IgD-negative memory B cell (primary cell): ENCODE results near the gene CDH13. TPM values are rescaled to one million over a fixed set of nuclear protein-coding genes. Genes with fewer than 3 reads are reported as not detected.

Experiments
- H3K27ac Mint-ChIP-seq, 3 donors: one replicate each; pipeline ENCODE4 v1.8.0; 2020 to 2022; ENCODE audit warnings: mild to moderate bottlenecking in 3 of 3, mixed read lengths in 3 of 3, moderate library complexity in 1 of 3
- H3K27me3 Mint-ChIP-seq: one replicate; pipeline ENCODE4 v1.8.0; 2021; ENCODE audit warnings: mixed read lengths
- H3K36me3 Mint-ChIP-seq: one replicate; pipeline ENCODE4 v1.8.0; 2020; ENCODE audit warnings: mild to moderate bottlenecking, mixed read lengths
- H3K4me1 Mint-ChIP-seq, 3 donors: one replicate each; pipeline ENCODE4 v1.8.0; 2020 to 2022; ENCODE audit warnings: mixed read lengths in 3 of 3, mild to moderate bottlenecking in 1 of 3
- H3K4me3 Mint-ChIP-seq, 4 donors: one replicate each; pipeline ENCODE4 v1.8.0; 2020 to 2022; ENCODE audit warnings: mild to moderate bottlenecking in 4 of 4, mixed read lengths in 4 of 4, moderate library complexity in 3 of 4
- H3K9me3 Mint-ChIP-seq, 3 donors: one replicate each; pipeline ENCODE4 v1.8.0; 2020 to 2021; ENCODE audit warnings: mixed read lengths in 3 of 3, mild to moderate bottlenecking in 1 of 3
- polyA plus RNA-seq: library from polyadenylated mRNA; unstranded; fragments of 300-500 nt; fragmentation: Illumina TruSeq; gene quantifications from one replicate; pipeline ENCODE4 v1.2.3, GENCODE V29; 2021

Gene CDH13
- polyA plus RNA-seq, 1 donor from 2014 or later = 0.23 TPM

DNA sequence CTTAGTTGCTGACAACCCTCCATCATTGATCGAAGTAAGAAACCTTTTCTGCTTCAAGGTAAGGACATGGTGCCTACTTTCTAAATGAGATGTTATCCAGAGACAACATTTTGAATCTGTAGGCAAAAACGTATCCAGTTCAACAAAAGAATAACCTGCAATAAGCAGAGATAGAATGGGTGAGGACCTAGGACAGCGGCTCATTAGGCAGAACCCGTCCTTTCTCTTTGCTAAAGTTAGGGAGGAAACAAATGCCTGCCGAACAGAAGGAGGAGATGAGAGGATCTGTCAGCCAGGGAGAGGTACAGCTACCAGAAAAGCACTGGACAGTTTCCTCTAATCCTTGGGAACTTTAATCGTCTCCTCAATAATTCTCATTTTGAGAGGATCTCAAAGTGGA is 183.3 kb downstream of the CDH13 start:
- Mint-ChIP-seq H3K4me3 (no peak overlapping the region), H3K4me1 (no peaks in the 10 kb centered on the region), H3K27ac (no peak overlapping the region), H3K36me3 (no peaks in the 10 kb centered on the region), H3K9me3 (peaks cover 0 to 4% (median 2%) of the 10 kb centered on the region in 3 donors), H3K27me3 (peaks cover 10% of the 10 kb centered on the region)

GRCh38 chr16:82814059-82814458 is 187.3 kb downstream of the CDH13 start:
- Mint-ChIP-seq H3K4me3 (no peak overlapping the region), H3K27ac (no peak overlapping the region), H3K9me3 (peaks cover 0 to 4% (median 2%) of the 10 kb centered on the region in 3 donors), H3K4me1 (no peaks in the 10 kb centered on the region), H3K36me3 (no peaks in the 10 kb centered on the region), H3K27me3 (peaks cover 8% of the 10 kb centered on the region)

DNA sequence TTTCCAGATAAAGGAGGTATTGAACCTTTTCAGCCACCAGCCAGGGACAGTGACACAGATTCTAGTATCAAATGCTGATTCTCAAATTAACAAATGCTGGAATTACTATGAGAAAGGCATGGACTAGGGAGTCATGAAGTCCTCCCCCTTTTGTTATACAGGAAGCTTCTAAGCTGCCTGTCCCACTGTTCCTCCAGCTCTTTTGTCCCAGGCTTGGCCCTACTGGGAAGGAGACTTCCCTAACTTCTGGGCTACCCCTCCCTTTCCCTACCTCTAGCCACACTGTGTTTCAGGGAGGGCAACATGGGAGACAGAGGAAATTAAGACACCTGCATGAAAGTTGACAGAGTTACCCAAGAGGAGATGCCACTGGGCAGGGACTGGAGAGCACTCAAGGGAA is 192.5 kb downstream of the CDH13 start:
- Mint-ChIP-seq H3K4me3 (no peak overlapping the region), H3K9me3 (peaks cover 0 to under 1% (median under 1%) of the 10 kb centered on the region in 3 donors), H3K27ac (no peak overlapping the region), H3K27me3 (peaks cover 2% of the 10 kb centered on the region), H3K36me3 (no peaks in the 10 kb centered on the region), H3K4me1 (no peaks in the 10 kb centered on the region)

DNA sequence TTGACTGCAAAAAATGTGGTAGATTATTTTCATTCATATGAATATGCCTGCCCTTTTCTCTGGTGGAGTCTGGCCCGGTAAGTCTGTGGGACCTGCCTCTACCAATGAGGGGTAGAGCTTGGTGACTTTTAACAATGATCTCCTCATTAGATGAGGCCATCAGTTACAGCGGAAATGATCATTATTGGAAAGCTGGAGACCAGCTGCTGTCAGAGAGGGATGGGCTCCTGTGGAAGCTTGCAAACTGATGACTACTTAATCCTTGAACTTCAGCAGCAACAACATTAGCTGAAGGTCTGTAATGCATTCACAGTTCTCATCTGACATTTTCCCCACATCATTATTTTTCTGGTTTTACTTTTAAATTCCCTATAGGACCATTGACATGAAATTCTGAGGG is 194.1 kb downstream of the CDH13 start:
- H3K9me3 Mint-ChIP-seq = peaks cover 2 to 5% (median 3%) of the 10 kb centered on the region in 3 donors
- peaks cover 2% of the 10 kb centered on the region for H3K27me3 Mint-ChIP-seq
- H3K4me1 Mint-ChIP-seq = no peaks in the 10 kb centered on the region
- no peak overlapping the region for H3K27ac Mint-ChIP-seq
- no peaks in the 10 kb centered on the region for H3K36me3 Mint-ChIP-seq
- no peak overlapping the region for H3K4me3 Mint-ChIP-seq

- Mint-ChIP-seq H3K36me3 (no peaks in the 10 kb centered on the region), H3K9me3 (peaks cover 2 to 5% (median 3%) of the 10 kb centered on the region in 3 donors), H3K4me3 (no peak overlapping the region), H3K27ac (no peak overlapping the region), H3K27me3 (peaks cover 3% of the 10 kb centered on the region), H3K4me1 (no peaks in the 10 kb centered on the region)
Measured at GRCh38 chr16:82824408-82824807, 197.6 kb downstream of the CDH13 start.

DNA sequence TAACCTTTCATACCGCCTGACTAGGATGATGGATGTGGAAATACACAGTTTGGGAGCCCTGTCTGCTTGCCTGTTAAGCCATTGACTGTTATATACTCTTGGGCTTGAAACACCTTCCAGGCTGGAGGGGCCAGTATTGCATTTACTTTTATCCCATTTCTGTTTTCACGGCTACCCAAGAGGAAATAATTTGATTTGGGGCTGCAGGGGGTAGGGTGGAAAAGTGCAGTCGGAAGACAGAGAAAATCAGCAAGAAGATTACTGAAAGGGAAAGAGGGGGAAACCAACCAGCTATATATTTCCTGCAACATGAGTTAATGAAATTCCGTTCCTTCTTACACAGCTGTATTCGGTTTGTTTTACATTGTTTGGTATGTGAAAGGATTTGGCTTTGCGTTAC is 202.5 kb downstream of the CDH13 start:
- Mint-ChIP-seq H3K9me3 (peaks cover 2 to 4% (median 2%) of the 10 kb centered on the region in 3 donors), H3K4me1 (no peaks in the 10 kb centered on the region), H3K27me3 (peaks cover 5% of the 10 kb centered on the region), H3K36me3 (no peaks in the 10 kb centered on the region), H3K4me3 (no peak overlapping the region), H3K27ac (peak overlapping the region in 1 of 3 donors; percentile 21)

- Mint-ChIP-seq H3K4me3 (no peak overlapping the region), H3K4me1 (no peaks in the 10 kb centered on the region)
Measured at GRCh38 chr16:82830944-82831343, 204.2 kb downstream of the CDH13 start.

GRCh38 chr16:82832821-82833220 is 206.1 kb downstream of the CDH13 start:
- H3K9me3 Mint-ChIP-seq = no peaks in the 10 kb centered on the region
- H3K36me3 Mint-ChIP-seq = no peaks in the 10 kb centered on the region
- peaks cover 5% of the 10 kb centered on the region for H3K27me3 Mint-ChIP-seq
- H3K4me3 Mint-ChIP-seq = no peak overlapping the region
- no peaks in the 10 kb centered on the region for H3K4me1 Mint-ChIP-seq
- H3K27ac Mint-ChIP-seq = no peak overlapping the region

More at GRCh38 chr16:82830944-82831343, 204.2 kb downstream of the CDH13 start:
- H3K36me3 Mint-ChIP-seq = no peaks in the 10 kb centered on the region
- H3K27ac Mint-ChIP-seq = no peak overlapping the region
- H3K27me3 Mint-ChIP-seq = peaks cover 3% of the 10 kb centered on the region
- no peaks in the 10 kb centered on the region for H3K9me3 Mint-ChIP-seq

DNA sequence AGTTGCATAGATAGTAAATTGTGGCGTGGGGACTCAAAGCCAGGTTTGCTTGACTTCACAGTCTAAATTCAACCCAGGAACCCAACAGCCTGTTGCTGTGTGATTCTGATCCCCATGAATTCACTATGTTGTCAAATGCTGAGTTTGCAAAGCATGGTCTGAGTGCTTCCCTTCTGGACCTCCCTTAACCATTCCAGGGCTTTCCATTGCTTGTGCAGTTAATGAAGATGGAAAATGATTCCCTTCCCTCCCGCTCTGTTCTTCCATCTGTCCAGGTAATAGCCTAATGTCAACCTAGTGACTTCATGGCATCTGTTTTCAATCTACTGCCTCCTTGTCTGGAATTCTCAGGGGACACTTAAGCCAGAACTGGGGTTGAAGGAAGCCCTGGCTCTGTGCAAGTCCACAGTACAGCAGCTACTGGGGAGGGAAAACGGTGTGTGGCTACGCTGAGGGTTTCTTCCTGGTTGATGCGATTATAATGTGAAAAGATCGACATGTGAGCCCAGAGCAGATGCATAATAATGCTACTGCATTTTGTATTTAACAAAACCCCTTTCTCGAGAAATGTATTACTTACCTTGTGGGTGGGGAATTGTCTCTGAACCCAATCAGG is 206.7 kb downstream of the CDH13 start:
- Mint-ChIP-seq H3K4me1 (no peaks in the 10 kb centered on the region), H3K27me3 (peaks cover 5% of the 10 kb centered on the region), H3K36me3 (no peaks in the 10 kb centered on the region), H3K27ac (no peak overlapping the region), H3K4me3 (no peak overlapping the region), H3K9me3 (no peaks in the 10 kb centered on the region)

DNA sequence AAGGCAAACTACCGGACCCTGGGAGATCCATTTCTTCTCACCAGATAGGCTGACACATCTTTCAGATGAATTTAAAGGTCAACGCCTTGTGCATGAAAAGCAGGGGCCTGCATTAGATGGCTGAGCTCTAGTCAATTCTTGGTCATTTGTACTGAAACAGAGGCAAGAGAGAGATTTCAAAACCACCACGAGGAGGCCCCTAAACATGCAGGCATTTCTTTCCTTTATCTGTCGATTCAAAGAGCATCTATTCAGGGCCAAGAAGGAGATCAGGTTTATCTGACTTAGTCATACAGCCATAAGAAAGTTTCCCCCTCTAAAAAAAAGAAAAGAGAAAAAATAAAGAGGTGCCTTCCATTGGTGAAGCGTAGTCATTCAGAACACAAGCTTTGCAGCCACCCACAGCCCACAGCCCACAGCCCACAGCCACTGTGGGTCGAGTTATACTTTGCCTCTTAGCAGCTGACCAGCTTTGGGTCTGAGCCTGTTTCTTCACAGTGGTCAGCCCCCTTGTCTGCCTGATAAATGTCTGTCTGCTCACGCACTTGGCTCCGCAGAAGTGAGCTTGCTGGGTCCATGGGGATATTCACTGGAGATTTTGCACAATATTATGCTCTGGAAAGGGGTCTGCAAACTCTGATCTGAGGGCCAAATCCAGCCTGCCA is 207.5 kb downstream of the CDH13 start:
- Mint-ChIP-seq H3K4me3 (no peak overlapping the region), H3K27me3 (peaks cover 4% of the 10 kb centered on the region), H3K9me3 (no peaks in the 10 kb centered on the region), H3K27ac (no peak overlapping the region), H3K4me1 (no peaks in the 10 kb centered on the region), H3K36me3 (no peaks in the 10 kb centered on the region)

GRCh38 chr16:82835487-82836155 is 208.9 kb downstream of the CDH13 start:
- Mint-ChIP-seq H3K9me3 (peaks cover 0 to 5% (median 1%) of the 10 kb centered on the region in 3 donors), H3K36me3 (no peaks in the 10 kb centered on the region), H3K4me1 (no peaks in the 10 kb centered on the region), H3K27me3 (peaks cover 3% of the 10 kb centered on the region), H3K27ac (no peak overlapping the region), H3K4me3 (no peak overlapping the region)

GRCh38 chr16:82841108-82841507 is 214.3 kb downstream of the CDH13 start:
- Mint-ChIP-seq H3K9me3 (peaks cover 1 to 10% (median 5%) of the 10 kb centered on the region in 3 donors), H3K4me3 (no peak overlapping the region), H3K36me3 (peaks cover 1% of the 10 kb centered on the region), H3K4me1 (no peaks in the 10 kb centered on the region), H3K27ac (no peak overlapping the region), H3K27me3 (peaks cover 3% of the 10 kb centered on the region)

- peak overlapping the region in 1 of 4 donors; percentile 38 for H3K4me3 Mint-ChIP-seq
- H3K9me3 Mint-ChIP-seq = peaks cover 1 to 10% (median 7%) of the 10 kb centered on the region in 3 donors
- H3K27me3 Mint-ChIP-seq = peaks cover 1% of the 10 kb centered on the region
- H3K36me3 Mint-ChIP-seq = peaks cover 1% of the 10 kb centered on the region
- H3K4me1 Mint-ChIP-seq = no peaks in the 10 kb centered on the region
- H3K27ac Mint-ChIP-seq = no peak overlapping the region
Measured at GRCh38 chr16:82843606-82844271, 217.0 kb downstream of the CDH13 start.

GRCh38 chr16:82845116-82845515 is 218.3 kb downstream of the CDH13 start:
- H3K4me1 Mint-ChIP-seq = no peaks in the 10 kb centered on the region
- no peak overlapping the region for H3K4me3 Mint-ChIP-seq
- no peak overlapping the region for H3K27ac Mint-ChIP-seq
- peaks cover 3% of the 10 kb centered on the region for H3K27me3 Mint-ChIP-seq
- peaks cover 0 to 10% (median 5%) of the 10 kb centered on the region in 3 donors for H3K9me3 Mint-ChIP-seq
- H3K36me3 Mint-ChIP-seq = peaks cover 2% of the 10 kb centered on the region

- Mint-ChIP-seq H3K27me3 (peaks cover 4% of the 10 kb centered on the region), H3K4me1 (no peaks in the 10 kb centered on the region), H3K36me3 (peaks cover 1% of the 10 kb centered on the region), H3K9me3 (peaks cover 0 to 10% (median 2%) of the 10 kb centered on the region in 3 donors), H3K27ac (peak overlapping the region in 1 of 3 donors; percentile 25), H3K4me3 (no peak overlapping the region)
Measured at GRCh38 chr16:82846806-82847205, 220.0 kb downstream of the CDH13 start.
